Activated CD8-positive, alpha-beta T cell treated with anti-CD3 and anti-CD28 coated beads for 36 hours (primary cell): ENCODE results near the gene BHLHE40. TPM values are rescaled to one million over a fixed set of nuclear protein-coding genes. Genes with fewer than 3 reads are reported as not detected.

Experiments
- ATAC-seq: fragments of 200-7000 bp; cut with Tn5 transposase; one replicate; pipeline ENCODE4 v1.10.0; 2021; ENCODE audit warnings: mild to moderate bottlenecking, moderate library complexity
- CTCF ChIA-PET: fragments of 350-600 bp; sonication (Branson Sonifier 250); formaldehyde crosslinking; loops from one replicate; lab custom pipeline; 2021; ENCODE audit warnings: antibody characterized with exemption; lab: Charles Lee
- POLR2A ChIA-PET: fragments of 350-600 bp; sonication (Branson Sonifier 250); formaldehyde crosslinking; loops from one replicate; lab custom pipeline; 2021; ENCODE audit warnings: antibody characterized with exemption; lab: Charles Lee
- DNase-seq: peaks from one replicate; pipeline ENCODE4 v3.0.0-alpha.2; 2020
- H3K27ac Mint-ChIP-seq: one replicate; pipeline ENCODE4 v1.8.0; 2021; ENCODE audit warnings: mild to moderate bottlenecking, mixed read lengths
- H3K27me3 Mint-ChIP-seq: one replicate; pipeline ENCODE4 v1.8.0; 2021; ENCODE audit warnings: mixed read lengths
- H3K36me3 Mint-ChIP-seq: one replicate; pipeline ENCODE4 v1.8.0; 2021; ENCODE audit warnings: low read depth, mixed read lengths
- H3K4me1 Mint-ChIP-seq: one replicate; pipeline ENCODE4 v1.8.0; 2021; ENCODE audit warnings: low read depth, mixed read lengths
- H3K4me3 Mint-ChIP-seq: one replicate; pipeline ENCODE4 v1.8.0; 2021; ENCODE audit warnings: mild to moderate bottlenecking, moderate library complexity, mixed read lengths
- H3K9me3 Mint-ChIP-seq: one replicate; pipeline ENCODE4 v1.8.0; 2021; ENCODE audit warnings: mixed read lengths
- CTCF ChIP-seq: fragments of 200-600 bp; IDR thresholded peaks from one replicate; pipeline ENCODE4 v1.8.0; 2022; ENCODE audit warnings: antibody characterized with exemption, mild to moderate bottlenecking
- intact Hi-C: fragments of 100-400 bp; cut with micrococcal nuclease; formaldehyde crosslinking; loops from one replicate; pipeline ENCODE4 v1.10.0; 2022
- total RNA-seq, 2 experiments: library from RNA; stranded (reverse); gene quantifications; one replicate each; pipeline ENCODE4 v1.2.3, GENCODE V29; 2021

The BHLHE40 gene
- total RNA-seq, 2 experiments from 2014 or later, result 456 to 470 TPM

- Mint-ChIP-seq H3K36me3 (no peaks in the 10 kb centered on the region), H3K27ac (peak overlapping the region; percentile 73), H3K27me3 (peaks cover 1% of the 10 kb centered on the region), H3K4me3 (no peak overlapping the region), H3K4me1 (peaks cover 72% of the 10 kb centered on the region), H3K9me3 (no peaks in the 10 kb centered on the region)
- CTCF ChIA-PET, result interaction anchor here (0.8 to 1.4 kb wide), 7 partner anchors 8 to 293 kb away, joined by 3 to 4 read pairs (median 3); no protein-coding TSS in a partner anchor
- POLR2A ChIA-PET, result interaction anchor here (1.1 to 6.5 kb wide), 4 partner anchors 10 to 25 kb away, joined by 3 to 74 read pairs (median 4); no protein-coding TSS in a partner anchor
- DNase-seq, result no peak
- no peak for TF ChIP-seq CTCF
- ATAC-seq, result no peak
- intact Hi-C loops, result no loop called here
Measured at GRCh38 chr3:5004319-5005152, 25.3 kb downstream of the BHLHE40 start.

GRCh38 chr3:5005367-5005766, 26.1 kb downstream of the BHLHE40 start:
- Mint-ChIP-seq H3K4me3 (no peak overlapping the region), H3K27me3 (peaks cover 1% of the 10 kb centered on the region), H3K4me1 (peaks cover 66% of the 10 kb centered on the region), H3K27ac (peak overlapping the region; percentile 73), H3K36me3 (no peaks in the 10 kb centered on the region), H3K9me3 (no peaks in the 10 kb centered on the region)
- intact Hi-C loops, result no loop called here
- ATAC-seq, result no peak
- CTCF ChIA-PET, result interaction anchor here (0.9 to 1.0 kb wide), 2 partner anchors 154 to 171 kb away, joined by 3 read pairs; no protein-coding TSS in a partner anchor
- no peak for DNase-seq
- TF ChIP-seq CTCF, result no peak
- POLR2A ChIA-PET, result interaction anchor here (1.1 to 6.5 kb wide), 2 partner anchors 13 to 20 kb away, joined by 3 to 74 read pairs; no protein-coding TSS in a partner anchor

GRCh38 chr3:5006755-5007202, 27.5 kb downstream of the BHLHE40 start:
- peak; percentile 93 for DNase-seq
- H3K27ac Mint-ChIP-seq, result peak overlapping the region; percentile 96
- ATAC-seq, result peak; percentile 82
- H3K4me3 Mint-ChIP-seq, result peak overlapping the region; percentile 37
- H3K27me3 Mint-ChIP-seq, result peaks cover 1% of the 10 kb centered on the region
- no peaks in the 10 kb centered on the region for H3K9me3 Mint-ChIP-seq
- ChIA-PET CTCF (interaction anchor here (1.3 to 3.1 kb wide), 2 partner anchors 12 to 295 kb away, joined by 4 to 11 read pairs; no protein-coding TSS in a partner anchor), POLR2A (interaction anchor here (1.2 to 1.9 kb wide), 5 partner anchors 12 to 22 kb away, joined by 4 to 7 read pairs (median 5); no protein-coding TSS in a partner anchor)
- H3K36me3 Mint-ChIP-seq, result no peaks in the 10 kb centered on the region
- TF ChIP-seq CTCF, result no peak
- H3K4me1 Mint-ChIP-seq, result peaks cover 69% of the 10 kb centered on the region
- intact Hi-C loops, result no loop called here

- H3K27ac Mint-ChIP-seq, result no peak overlapping the region
- peaks cover 1% of the 10 kb centered on the region for H3K27me3 Mint-ChIP-seq
- H3K9me3 Mint-ChIP-seq, result no peaks in the 10 kb centered on the region
- intact Hi-C loops, result no loop called here
- no peak overlapping the region for H3K4me3 Mint-ChIP-seq
- H3K36me3 Mint-ChIP-seq, result no peaks in the 10 kb centered on the region
- peaks cover 68% of the 10 kb centered on the region for H3K4me1 Mint-ChIP-seq
- ChIA-PET CTCF (interaction anchor here (0.8 to 3.1 kb wide), 5 partner anchors 11 to 296 kb away, joined by 3 to 11 read pairs (median 4); partner anchors contain the start of gene BHLHE40), POLR2A (interaction anchor here (0.6 to 1.9 kb wide), 10 partner anchors 13 to 186 kb away, joined by 3 to 7 read pairs (median 4); partner anchors contain the start of gene BHLHE40)
- ATAC-seq, result no peak
- no peak for TF ChIP-seq CTCF
- no peak for DNase-seq
Measured at GRCh38 chr3:5007873-5008272, 28.6 kb downstream of the BHLHE40 start.
